ENCODE results near the gene TOM1L1.

TOM1L1 gene

DNA sequence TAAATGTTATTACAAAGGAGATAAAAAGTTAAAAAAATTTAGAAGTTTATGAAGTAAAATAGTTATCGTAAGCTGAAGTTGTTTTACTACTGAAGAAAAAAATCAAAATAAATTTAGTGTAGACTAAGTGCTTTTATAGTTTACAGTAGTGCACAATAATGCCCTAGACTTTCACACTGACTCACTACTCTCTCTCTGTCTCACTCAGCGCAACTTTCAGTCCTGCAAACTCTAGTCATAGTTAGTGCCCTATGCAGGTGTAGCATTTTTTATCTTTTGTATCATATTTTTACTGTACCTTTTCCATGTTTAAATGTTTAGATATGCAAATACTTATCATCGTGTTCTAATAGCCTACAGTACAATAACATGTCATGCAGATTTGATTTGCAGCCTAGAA lies 17.7 kb upstream of the TOM1L1 start:
- TF ChIP-seq, protein P1, sequence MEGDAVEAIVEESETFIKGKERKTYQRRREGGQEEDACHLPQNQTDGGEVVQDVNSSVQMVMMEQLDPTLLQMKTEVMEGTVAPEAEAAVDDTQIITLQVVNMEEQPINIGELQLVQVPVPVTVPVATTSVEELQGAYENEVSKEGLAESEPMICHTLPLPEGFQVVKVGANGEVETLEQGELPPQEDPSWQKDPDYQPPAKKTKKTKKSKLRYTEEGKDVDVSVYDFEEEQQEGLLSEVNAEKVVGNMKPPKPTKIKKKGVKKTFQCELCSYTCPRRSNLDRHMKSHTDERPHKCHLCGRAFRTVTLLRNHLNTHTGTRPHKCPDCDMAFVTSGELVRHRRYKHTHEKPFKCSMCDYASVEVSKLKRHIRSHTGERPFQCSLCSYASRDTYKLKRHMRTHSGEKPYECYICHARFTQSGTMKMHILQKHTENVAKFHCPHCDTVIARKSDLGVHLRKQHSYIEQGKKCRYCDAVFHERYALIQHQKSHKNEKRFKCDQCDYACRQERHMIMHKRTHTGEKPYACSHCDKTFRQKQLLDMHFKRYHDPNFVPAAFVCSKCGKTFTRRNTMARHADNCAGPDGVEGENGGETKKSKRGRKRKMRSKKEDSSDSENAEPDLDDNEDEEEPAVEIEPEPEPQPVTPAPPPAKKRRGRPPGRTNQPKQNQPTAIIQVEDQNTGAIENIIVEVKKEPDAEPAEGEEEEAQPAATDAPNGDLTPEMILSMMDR (conservative IDR thresholded peaks at IDR 0.05; ENCODE audit: low read depth, low read length): no peak
- no peak for DNase-seq (ENCODE audit: low read depth)
- H3K4me3 ChIP-seq (ENCODE audit: low read length): no peak overlapping the region

DNA sequence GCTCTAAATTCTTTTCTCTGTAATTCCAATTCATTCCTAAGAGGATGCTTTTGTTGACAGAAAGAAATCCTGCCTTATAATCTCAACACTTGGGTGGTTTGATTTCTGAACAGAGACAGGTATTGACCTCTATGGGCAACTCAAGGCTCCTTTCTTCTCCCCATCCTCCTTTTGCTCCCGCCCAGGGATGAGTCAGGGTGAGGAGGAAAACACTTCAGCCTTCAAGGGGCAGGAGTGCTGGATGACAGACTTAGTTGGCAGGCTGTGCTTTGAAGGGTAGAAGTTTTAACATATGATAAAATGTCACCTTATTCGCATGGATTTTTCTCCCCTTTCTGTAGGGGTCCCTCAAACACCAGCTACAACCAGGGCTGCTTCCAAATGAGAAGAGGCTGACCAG lies 16.7 kb upstream of the TOM1L1 start:
- H3K4me3 ChIP-seq (ENCODE audit: low read length): no peak overlapping the region
- TF ChIP-seq, protein P1 (conservative IDR thresholded peaks at IDR 0.05; ENCODE audit: low read depth, low read length): no peak
- DNase-seq (ENCODE audit: low read depth): no peak

DNA sequence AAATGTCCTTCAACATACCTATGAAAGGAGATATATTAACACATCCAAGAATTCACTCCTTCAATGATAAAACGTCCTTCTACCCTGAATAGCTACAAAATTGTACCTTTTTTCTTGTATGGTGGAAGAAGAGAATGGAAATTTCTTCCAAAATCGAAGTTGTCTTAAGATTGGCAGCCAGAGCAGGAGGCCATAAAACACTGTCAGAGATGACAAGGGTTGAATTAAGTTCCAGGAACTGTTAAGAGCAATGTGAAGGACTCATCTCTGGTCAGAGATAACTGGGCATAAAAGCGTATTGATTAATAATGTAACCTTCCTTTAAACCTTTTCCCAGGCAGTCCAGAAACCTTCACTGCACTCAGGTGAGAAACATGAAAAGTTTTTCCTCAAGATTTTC lies 12.9 kb upstream of the TOM1L1 start:
- TF ChIP-seq, protein P1 (conservative IDR thresholded peaks at IDR 0.05; ENCODE audit: low read depth, low read length): no peak
- DNase-seq (ENCODE audit: low read depth): no peak

DNA sequence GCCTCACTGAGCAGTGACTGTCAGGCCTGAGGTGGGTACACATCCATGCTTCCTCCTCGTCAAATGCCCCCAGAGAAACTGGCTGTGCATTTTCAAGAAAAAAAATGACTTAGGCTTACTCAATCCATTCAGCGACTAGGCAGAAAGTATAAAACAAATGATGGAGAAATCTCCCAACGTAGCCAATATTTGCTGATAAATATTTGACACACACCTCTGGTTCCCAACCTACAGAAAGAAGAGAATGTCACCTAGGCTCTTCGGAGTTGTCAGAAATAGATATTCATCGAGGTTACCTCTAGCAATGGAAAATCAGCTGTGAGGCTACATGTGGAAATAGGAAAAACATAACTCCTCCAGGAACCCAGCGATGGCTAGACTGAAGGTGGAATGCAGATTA lies 12.4 kb upstream of the TOM1L1 start:
- TF ChIP-seq, protein P1 (conservative IDR thresholded peaks at IDR 0.05; ENCODE audit: low read depth, low read length): no peak
- no peak overlapping the region for H3K4me3 ChIP-seq (ENCODE audit: low read length)
- no peak for DNase-seq (ENCODE audit: low read depth)

More for the DNA sequence above, 12.9 kb upstream of the TOM1L1 start:
- no peak overlapping the region for H3K4me3 ChIP-seq (ENCODE audit: low read length)

DNA sequence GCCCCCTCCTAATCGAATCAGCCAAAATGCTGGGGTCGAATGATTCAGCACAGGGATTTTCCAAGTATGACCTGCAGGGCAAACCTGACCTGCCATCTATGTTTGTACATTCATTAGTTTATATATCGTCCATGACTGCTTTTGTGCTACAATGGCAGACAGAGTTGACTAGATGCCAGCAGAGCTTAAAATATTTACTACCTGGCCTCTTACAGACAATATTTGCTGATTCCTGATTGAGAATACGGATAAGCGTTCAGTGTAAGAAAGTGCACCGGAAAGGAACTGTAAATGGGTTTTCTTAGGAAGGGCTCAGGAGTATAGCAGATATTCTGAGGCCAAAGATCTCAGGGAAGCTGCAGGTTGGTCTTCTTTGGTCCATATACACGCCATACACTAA lies 11.7 kb upstream of the TOM1L1 start:
- DNase-seq (ENCODE audit: low read depth): no peak
- TF ChIP-seq, protein P1 (conservative IDR thresholded peaks at IDR 0.05; ENCODE audit: low read depth, low read length): no peak
- H3K4me3 ChIP-seq (ENCODE audit: low read length): no peak overlapping the region

DNA sequence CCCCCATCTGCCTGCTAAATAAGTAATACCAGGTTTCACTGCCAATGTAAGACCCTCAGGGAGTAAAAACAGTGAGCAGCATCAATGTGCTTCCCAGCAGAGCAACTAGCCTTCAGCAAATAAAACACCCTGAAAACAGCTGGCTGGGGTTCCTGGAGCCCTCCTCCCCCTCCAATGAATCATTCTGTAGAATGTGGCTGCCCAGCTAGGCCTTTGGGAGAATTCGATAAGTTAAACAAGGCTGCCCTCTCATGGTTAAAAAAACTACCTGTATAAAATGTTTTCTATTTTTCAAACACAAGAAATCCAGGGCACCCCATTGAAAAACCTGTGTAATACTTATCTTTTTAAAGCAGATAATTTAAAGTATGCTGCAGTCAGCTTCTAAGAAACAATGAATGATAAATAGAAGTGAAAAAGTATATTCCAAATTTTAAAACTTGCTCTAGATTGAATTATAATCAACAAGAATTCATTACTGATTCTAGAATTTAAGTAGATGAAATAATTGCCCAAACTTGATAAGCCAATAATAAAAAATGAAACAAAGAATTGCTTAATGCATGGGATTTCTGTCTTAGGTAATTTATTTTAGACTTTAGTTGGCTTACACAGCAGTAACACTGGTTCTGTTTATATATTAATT lies 9.4 kb upstream of the TOM1L1 start:
- peak; percentile 14 for DNase-seq (ENCODE audit: low read depth)
- TF ChIP-seq, protein P1 (conservative IDR thresholded peaks at IDR 0.05; ENCODE audit: low read depth, low read length): peak; percentile 36

DNA sequence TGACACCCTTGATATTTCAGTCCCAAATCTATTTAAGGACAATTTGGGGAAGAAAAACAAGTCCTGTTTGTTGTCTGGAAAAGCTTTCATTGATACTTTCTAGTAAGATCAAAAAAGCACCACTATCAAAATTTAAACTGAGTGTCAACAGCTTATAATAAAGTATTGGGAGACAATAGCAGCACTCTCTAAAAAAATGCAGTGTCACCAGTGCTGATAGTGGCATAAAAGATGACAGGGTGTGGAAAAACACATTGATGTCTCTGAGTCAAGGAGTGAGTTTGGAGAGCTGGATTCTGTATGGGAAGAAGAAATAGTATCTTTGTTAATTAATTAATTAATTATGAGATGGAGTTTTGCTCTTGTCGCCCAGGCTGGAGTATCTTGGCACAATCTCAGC lies 8.3 kb upstream of the TOM1L1 start:
- H3K4me3 ChIP-seq (ENCODE audit: low read length): no peak overlapping the region
- DNase-seq (ENCODE audit: low read depth): no peak
- TF ChIP-seq, protein P1 (conservative IDR thresholded peaks at IDR 0.05; ENCODE audit: low read depth, low read length): no peak

More for the DNA sequence above, 9.4 kb upstream of the TOM1L1 start:
- no peak overlapping the region for H3K4me3 ChIP-seq (ENCODE audit: low read length)
